Measurements from ENCODE around the gene UBE3A.

Gene UBE3A

DNA sequence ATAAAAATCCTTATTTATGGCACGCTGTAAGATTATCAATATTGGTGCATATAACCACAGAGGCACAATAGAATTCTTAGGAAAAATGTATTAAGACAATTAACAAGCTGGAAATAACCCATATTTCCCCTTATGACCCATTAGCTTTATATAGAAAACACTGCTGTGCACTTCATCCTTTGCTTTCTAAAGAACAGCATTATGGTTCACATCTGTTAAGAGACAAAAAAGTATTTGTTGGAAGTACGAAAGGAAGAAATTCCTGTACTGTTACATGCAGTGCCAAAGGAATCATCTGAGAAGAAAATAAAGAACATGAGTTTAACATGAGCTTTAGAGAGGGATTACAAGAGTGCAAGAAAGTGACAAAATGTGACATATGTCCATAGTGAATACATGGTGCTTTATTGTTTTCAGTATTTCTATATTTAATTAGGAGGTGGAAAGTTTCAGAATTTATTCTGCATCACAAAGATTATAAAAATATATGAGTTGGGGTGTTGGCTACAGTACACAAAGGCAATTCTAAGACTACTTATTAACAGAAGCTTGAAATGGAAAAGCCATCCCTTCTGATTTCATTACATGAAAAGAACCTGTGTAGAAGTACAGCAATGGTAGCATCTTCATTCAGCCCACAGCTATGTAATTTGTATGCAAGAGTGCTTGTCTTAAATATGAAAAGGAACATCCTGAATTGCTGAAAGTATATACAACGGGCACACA lies 6.8 kb downstream of the UBE3A start:
- TF ChIP-seq, protein P1, sequence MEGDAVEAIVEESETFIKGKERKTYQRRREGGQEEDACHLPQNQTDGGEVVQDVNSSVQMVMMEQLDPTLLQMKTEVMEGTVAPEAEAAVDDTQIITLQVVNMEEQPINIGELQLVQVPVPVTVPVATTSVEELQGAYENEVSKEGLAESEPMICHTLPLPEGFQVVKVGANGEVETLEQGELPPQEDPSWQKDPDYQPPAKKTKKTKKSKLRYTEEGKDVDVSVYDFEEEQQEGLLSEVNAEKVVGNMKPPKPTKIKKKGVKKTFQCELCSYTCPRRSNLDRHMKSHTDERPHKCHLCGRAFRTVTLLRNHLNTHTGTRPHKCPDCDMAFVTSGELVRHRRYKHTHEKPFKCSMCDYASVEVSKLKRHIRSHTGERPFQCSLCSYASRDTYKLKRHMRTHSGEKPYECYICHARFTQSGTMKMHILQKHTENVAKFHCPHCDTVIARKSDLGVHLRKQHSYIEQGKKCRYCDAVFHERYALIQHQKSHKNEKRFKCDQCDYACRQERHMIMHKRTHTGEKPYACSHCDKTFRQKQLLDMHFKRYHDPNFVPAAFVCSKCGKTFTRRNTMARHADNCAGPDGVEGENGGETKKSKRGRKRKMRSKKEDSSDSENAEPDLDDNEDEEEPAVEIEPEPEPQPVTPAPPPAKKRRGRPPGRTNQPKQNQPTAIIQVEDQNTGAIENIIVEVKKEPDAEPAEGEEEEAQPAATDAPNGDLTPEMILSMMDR (IDR thresholded peaks at IDR 0.05; ENCODE audit: low read depth, low read length, missing control alignments) = no peak
- no peak for DNase-seq (ENCODE audit: low read depth)
- no peak overlapping the region for H3K4me3 ChIP-seq (ENCODE audit: low read depth, low read length)

DNA sequence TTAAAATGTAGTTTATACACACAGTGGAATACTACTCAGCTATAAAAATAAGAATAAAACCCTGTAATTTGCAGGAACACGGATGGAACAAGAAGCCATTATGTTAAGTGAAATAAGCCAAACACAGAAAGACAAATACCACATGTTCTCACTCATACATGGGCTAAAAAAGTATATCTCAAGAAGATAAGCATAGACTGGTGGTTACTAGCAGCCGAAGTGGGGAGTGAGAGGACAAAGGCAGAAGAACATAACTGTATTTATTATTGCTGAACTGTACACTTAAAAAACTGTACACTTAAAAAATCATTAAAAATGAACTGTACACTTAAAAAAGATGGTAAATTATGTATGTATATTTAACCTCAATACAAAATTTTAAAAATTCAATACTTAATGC lies 11.0 kb downstream of the UBE3A start:
- H3K4me3 ChIP-seq (ENCODE audit: low read depth, low read length) = no peak overlapping the region
- DNase-seq (ENCODE audit: low read depth) = no peak
- TF ChIP-seq, protein P1 (IDR thresholded peaks at IDR 0.05; ENCODE audit: low read depth, low read length, missing control alignments) = no peak

DNA sequence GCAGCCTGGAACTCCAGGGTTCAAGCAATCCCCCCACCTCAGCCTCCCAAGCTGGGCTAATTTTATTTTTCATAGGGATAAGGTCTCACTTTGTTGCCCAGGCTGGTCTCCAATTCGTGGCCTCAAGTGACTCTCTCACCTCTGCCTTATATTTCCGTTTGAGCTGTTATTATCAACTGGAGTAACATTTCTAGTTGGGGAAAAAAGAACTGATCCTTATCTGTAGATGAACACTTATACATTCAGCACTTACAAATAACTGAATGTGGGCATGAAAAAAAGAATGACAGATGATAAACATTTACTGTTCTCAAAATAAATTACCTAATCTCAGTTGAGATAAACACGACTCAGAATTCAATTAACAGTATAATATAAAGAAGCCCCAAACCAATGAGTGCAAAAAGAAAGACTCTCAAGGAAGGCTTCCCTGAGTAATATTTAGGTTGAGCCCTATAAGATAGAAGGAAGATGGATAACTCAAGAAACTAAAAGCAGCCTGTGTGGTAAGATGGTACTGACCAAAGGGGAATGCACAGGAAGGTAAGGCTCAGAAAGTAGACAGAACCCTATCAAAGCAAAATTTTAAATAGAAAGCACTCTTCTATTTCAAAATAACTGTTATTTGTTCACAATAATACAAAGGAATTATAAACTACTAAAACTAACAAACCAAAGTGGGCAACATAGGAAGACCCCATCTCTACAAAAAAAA lies 11.8 kb downstream of the UBE3A start:
- H3K4me3 ChIP-seq (ENCODE audit: low read depth, low read length) = no peak overlapping the region
- no peak for DNase-seq (ENCODE audit: low read depth)
- TF ChIP-seq, protein P1 (IDR thresholded peaks at IDR 0.05; ENCODE audit: low read depth, low read length, missing control alignments) = no peak

DNA sequence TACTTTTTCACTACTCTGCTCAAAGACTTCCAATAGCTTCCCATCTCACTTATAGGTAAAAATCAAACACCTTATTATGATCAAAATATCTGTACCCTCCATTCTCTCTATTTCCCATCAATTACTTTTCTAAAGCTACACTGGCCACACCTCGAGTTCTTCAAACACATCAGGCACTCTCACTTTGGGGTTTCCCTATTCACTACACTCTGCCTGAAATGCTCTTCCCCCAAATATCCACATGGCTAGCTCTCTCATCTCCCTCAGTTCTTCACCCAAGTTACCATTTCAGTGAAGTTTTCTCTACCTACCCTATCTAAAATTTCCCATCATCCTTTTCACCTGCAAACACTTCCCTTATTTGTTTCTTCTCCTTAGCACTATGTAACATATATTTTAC lies 14.8 kb downstream of the UBE3A start:
- H3K4me3 ChIP-seq (ENCODE audit: low read depth, low read length) = no peak overlapping the region
- no peak for DNase-seq (ENCODE audit: low read depth)
- TF ChIP-seq, protein P1 (IDR thresholded peaks at IDR 0.05; ENCODE audit: low read depth, low read length, missing control alignments) = no peak

DNA sequence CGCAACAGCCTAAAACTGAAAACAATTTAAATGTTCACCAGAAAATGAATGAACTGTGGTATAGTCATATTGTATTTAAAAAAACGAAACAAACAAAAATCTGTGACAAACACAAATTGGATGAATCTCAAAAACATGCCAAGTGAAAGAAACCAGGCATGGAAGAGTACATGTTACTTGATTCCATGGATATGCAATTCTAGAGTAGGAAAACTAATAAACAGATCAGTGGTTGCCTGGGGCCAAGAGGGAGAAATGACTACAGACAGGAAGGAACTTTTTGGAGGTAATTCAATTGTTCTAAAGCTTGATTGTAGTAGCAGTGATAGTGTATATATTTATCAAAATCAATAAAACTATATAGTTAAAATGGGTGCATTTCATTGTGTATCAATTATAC lies 16.8 kb downstream of the UBE3A start:
- H3K4me3 ChIP-seq (ENCODE audit: low read depth, low read length) = no peak overlapping the region
- TF ChIP-seq, protein P1 (IDR thresholded peaks at IDR 0.05; ENCODE audit: low read depth, low read length, missing control alignments) = no peak
- no peak for DNase-seq (ENCODE audit: low read depth)

DNA sequence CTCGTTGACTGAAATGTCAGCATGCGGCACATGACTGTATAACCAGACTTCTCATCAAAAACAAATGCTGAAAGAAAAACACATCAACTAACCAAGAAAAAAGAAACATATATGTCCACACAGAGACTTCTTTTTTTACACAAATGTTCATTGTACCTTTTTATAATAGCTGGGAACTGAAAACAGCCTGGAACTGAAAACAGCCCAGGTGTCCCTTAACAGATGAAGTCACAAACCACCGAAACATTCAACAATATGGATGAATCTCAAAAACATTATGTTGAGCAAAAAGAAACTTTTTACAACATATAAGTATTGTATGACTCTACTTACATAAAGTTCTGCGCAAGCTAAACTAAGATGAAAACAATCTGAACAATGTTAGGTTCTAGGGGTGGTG lies 20.6 kb downstream of the UBE3A start:
- TF ChIP-seq, protein P1 (IDR thresholded peaks at IDR 0.05; ENCODE audit: low read depth, low read length, missing control alignments) = no peak
- no peak for DNase-seq (ENCODE audit: low read depth)
- H3K4me3 ChIP-seq (ENCODE audit: low read depth, low read length) = no peak overlapping the region
